GM12892 (cell line): ENCODE results near the gene ZBTB32.

Experiments used
- DNase-seq: peaks from one replicate; pipeline ENCODE4 v3.0.0; 2011; ENCODE audit not compliant: insufficient read length
- FAIRE-seq: peaks from 2 replicates; lab custom pipeline; 2011; peaks lifted over from hg19 to GRCh38; lab: Jason Lieb, UNC
- POLR2A ChIP-seq: IDR thresholded peaks from 2 replicates; pipeline ENCODE4 v1.6.1; 2011; ENCODE audit warnings: low read depth, low read length, control low read depth
- POLR2AphosphoS5 ChIP-seq: IDR thresholded peaks from 2 replicates; pipeline ENCODE4 v1.6.1; 2011; ENCODE audit warnings: low read depth, low read length, control low read depth
- TAF1 ChIP-seq: IDR thresholded peaks from 2 replicates; pipeline ENCODE4 v1.6.1; 2011; ENCODE audit warnings: low read depth, mild to moderate bottlenecking, control low read depth, low read length, borderline replicate concordance

The ZBTB32 gene

DNA sequence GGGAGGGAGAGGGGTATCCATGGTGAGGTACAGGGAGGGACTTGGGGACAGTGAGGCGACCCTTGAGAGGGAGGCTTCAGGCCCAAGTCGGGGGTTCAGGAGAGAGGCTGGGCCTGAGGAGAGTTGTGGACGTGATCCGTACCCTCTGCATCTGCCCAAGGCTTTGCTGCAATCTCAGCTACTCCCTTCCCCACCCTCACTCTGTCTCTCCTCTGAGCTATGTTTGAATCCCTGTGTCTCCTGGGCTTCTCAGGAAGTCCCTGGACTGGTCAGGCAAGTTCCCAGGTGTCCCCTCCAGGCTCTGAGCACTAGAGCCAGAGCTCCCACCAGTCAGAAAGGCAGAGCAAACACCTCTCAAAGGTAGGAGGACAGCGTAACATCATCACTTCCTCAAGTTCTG, 45.8 kb downstream of the ZBTB32 start:
- DNase-seq, result no peak
- TF ChIP-seq TAF1, result no peak
- FAIRE-seq, result no peak

DNA sequence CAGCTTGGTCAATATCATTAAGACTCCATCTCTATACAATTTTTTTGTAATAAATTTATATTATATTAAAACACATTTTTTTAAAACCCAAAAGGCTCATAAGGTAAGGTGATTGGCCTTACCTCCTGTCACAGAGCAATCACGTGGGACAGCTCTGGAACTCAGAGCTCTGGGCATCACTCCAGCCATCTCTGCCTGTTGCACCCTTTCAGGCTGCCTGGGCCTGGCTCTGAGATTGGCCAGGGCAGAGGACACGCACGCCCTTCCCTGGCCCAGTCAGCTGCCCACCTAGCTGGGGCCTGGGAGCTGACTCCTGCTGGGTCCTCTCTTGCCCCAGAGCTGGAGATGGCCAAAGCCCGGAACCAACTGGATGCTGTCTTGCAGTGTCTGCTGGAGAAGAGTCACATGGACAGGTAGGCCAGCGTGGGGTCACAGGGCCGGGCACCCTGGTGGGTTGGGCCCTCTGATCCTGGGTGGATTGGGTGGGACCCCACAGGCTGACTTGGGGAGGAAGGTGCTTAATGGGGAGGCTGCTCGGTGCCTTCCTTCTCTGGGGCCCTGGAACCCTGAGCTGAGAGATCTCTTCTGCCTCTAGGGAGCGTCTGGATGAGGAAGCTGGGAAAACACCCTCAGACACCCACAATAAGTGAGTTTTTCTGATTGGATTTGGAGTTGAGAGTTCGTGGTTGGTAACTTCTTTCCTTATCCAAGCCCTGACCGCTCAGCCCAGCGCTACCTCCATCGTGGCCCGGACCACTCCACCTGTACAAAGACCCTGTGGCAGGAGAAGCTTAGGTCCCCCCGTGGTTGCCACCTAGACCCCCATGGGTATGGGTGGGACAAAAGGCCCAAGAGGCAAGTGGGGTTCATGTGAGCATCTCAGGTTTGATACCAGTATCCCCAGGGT, 47.7 kb downstream of the ZBTB32 start:
- FAIRE-seq (no peak), DNase-seq (no peak)
- TF ChIP-seq POLR2A (no peak), POLR2AphosphoS5 (no peak), TAF1 (no peak)

- no peak for FAIRE-seq
- DNase-seq, result no peak
- TF ChIP-seq POLR2A, result no peak
- TF ChIP-seq POLR2AphosphoS5, result no peak
- TF ChIP-seq TAF1, result no peak
Measured at GRCh38 chr19:35752746-35753350, 48.5 kb downstream of the ZBTB32 start.

GRCh38 chr19:35753634-35754369, 49.4 kb downstream of the ZBTB32 start:
- TF ChIP-seq POLR2AphosphoS5, result no peak
- no peak for TF ChIP-seq POLR2A
- TF ChIP-seq TAF1, result no peak
- no peak for DNase-seq
- FAIRE-seq, result no peak

DNA sequence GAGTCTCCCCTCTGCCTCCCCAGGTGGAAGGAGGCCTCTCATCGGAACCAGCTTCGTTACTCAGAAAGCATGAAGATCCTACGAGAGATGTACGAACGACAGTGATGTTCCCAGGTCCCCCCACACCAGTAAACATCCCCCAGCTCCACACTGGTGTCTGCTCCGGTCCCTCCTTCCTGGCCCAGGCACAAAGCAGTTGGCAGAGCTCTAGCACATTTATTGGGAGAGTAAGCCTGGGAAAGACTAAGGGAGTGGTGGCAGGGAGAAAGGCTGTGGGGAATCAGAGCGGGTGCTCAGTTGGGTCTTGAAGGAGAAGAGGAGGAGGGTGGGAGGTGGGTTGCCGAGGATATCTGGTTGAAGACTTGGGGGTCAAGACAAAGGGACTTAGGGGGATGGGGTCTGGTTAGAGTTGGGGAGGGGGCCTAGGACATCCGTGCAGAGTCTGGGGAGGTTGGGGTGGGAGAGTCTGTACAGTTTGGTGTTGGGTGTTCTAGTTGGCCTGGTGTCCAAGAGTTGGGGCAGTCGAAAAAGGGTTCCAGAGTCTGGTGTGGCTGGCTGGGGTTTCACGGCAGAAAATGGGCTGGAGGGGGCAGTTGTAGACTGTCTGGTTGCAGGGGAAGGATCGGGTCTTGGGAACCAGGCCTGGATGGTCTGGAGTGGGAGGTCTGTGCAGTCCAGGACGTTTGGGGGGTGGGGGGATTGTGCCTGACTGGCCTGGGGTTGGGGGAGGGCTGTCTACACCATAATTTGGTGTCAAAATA, 50.2 kb downstream of the ZBTB32 start:
- TF ChIP-seq TAF1 (no peak), POLR2A (no peak)
- DNase-seq (no peak), FAIRE-seq (no peak)

DNA sequence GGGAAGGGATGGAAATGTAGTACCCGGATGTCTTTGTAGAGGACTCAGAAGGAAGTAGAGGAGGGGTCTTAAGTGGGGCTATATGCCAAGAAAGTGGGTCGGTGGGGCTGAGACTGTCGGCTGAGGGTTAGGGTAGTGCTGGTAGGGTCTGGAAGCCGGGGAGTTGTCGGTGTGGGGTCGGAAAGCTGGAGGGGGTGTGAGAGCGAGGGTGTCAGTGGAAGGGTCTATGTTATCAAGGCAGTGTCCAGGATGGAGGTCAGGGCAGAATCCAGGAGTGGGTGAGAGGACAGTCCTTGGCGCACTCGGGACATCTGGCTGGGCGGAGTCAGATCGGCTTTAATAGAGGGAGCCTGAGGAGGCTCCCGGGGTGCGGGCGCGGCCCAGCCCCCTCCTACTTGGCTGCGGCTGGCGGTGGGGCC, 50.8 kb downstream of the ZBTB32 start:
- no peak for TF ChIP-seq TAF1
- DNase-seq (no peak), FAIRE-seq (no peak)

DNA sequence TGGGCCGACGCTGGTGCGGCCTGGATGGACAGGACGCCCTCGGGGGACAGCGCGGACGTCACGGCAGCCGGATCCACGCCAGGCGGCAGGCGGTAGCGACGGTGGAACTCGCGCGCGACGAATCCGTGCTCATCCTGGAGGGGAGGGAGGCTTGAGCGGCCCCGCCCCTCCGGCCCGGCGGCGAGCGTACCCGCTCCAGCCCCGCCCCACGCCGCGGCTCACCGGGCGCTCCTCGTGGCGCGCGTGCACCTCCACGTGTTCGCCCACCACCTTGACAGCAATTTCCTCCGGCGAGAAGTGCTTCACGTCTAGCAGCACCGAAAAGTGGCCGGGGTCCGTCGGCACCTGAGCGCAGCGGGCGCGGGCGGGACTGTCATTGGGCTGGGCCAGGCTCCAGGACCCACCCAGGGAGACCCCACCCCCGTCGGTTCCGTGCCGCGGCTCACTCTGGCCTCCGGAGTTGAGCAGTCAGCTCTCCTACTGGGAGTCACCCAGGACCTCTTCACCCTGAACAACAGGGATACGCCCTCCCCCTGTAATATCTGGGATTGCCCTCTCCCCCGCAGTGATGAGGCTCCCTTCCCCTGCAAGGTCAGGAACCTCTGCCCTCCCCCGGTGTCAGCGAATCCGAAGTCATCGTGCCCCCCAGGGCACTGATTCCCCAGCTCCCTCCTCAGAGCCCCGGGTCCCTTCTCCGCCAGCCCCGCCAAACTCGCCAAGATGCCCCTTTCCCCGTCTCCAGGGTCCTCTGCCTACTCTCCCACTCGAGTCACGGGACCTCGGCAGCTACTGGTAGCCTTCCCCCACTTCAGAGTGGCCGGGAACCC, 51.4 kb downstream of the ZBTB32 start:
- no peak for FAIRE-seq
- TF ChIP-seq POLR2A (no peak), TAF1 (no peak), POLR2AphosphoS5 (no peak)
- no peak for DNase-seq

DNA sequence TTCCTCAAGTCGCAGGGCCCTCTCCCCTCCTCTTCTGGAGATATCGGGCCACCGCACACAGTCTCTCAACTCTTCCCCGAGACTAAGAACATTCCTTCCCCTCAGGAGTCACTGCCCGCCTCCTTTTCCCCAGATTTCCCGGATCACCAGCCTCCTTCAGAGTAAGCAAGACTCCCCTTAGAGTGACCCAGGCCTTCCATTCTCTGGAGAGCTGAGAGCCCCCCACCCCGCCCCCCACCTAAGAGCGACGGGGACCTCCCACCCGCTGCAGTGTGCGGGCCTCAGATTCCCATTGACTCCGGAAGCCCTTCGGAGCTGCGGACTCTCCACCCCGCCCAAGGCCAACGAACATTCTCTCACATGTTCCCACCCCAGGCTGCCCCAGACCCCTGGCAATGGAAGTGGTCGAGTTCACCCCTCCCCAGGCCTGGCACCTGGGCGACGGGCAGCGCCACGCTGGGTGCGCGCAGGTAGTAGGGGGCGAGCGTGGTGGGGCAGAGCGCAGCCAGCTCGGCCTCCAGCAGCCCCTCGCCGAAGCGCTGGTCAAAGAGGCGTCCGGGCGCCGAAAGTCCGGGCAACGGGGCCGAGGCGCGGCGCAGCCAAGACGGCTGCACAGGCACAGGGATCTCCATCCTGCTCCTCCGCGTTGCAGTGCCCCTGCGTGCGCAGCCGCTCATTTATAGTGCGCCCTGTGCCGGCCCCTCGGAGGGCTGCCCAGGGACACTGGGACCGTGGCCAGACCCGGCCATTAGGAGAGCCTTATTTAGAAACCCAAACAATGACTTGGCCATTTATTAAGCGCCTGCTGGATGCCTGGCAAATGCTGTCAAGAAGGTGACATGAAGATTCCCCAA, 52.2 kb downstream of the ZBTB32 start, which contains the start of gene HSPB6:
Gene HSPB6 (minus strand): TSS at position 653 of the 854 bp plus-strand sequence. CDS start 21 bp downstream, at position 632.
- DNase-seq, result no peak
- no peak for FAIRE-seq
- TF ChIP-seq TAF1 (no peak), POLR2AphosphoS5 (no peak), POLR2A (no peak)

- DNase-seq (no peak), FAIRE-seq (no peak)
- TF ChIP-seq POLR2AphosphoS5, result no peak
- TF ChIP-seq TAF1, result no peak
- no peak for TF ChIP-seq POLR2A
Measured at GRCh38 chr19:35757231-35757748, 52.9 kb downstream of the ZBTB32 start.
